H1 (cell line): Measurements from ENCODE around the gene FGD4.

Experiments
- ATF2 ChIP-seq: IDR thresholded peaks from 2 replicates; pipeline ENCODE4 v1.6.1; 2012; ENCODE audit warnings: low read length, inconsistent platforms
- ATF3 ChIP-seq: IDR thresholded peaks from 2 replicates; pipeline ENCODE4 v1.6.1; 2011; ENCODE audit warnings: low read depth, mild to moderate bottlenecking, low read length; ENCODE audit not compliant: insufficient read depth
- EP300 ChIP-seq, 2 experiments: IDR thresholded peaks; 1 replicate in 1 of 2; 2 replicates in 1 of 2; pipeline ENCODE4 v1.6.1; 2011 to 2012; ENCODE audit warnings: low read depth in 2 of 2, low read length in 2 of 2, mild to moderate bottlenecking in 2 of 2, borderline replicate concordance in 1 of 2, inconsistent platforms in 1 of 2, moderate library complexity in 1 of 2
- JUND ChIP-seq: IDR thresholded peaks from 2 replicates; pipeline ENCODE4 v1.6.1; 2011; ENCODE audit warnings: mild to moderate bottlenecking, improper control_type of control experiment, low read length
- POLR2A ChIP-seq, 2 experiments: IDR thresholded peaks; 1 replicate in 1 of 2; 2 replicates in 1 of 2; pipeline ENCODE4 v1.6.1; 2011; ENCODE audit warnings: low read depth in 2 of 2, low read length in 2 of 2, mild to moderate bottlenecking in 2 of 2; ENCODE audit errors: control extremely low read depth in 1 of 2
- POLR2AphosphoS5 ChIP-seq: IDR thresholded peaks from 2 replicates; pipeline ENCODE4 v1.6.1; 2011; ENCODE audit warnings: low read depth, low read length
- RAD21 ChIP-seq, 2 experiments: IDR thresholded peaks in 1 of 2; conservative IDR thresholded peaks in 1 of 2; 2 replicates each; pipeline ENCODE4 v1.6.1; 2011; ENCODE audit warnings: low read depth in 2 of 2, low read length in 2 of 2, improper control_type of control experiment in 1 of 2, inconsistent platforms in 1 of 2, mild to moderate bottlenecking in 1 of 2, moderate library complexity in 1 of 2
- SP1 ChIP-seq: IDR thresholded peaks from 2 replicates; pipeline ENCODE4 v1.6.1; 2011; ENCODE audit warnings: low read depth, low read length
- TAF1 ChIP-seq: IDR thresholded peaks from 2 replicates; pipeline ENCODE4 v1.6.1; 2011; ENCODE audit warnings: mild to moderate bottlenecking, low read depth, low read length
- TF ChIP-seq, protein P1 (sequence below), 3 experiments: IDR thresholded peaks; 1 replicate in 2 of 3; 2 replicates in 1 of 3; pipeline versions ENCODE4 v1.5.1 to v1.6.1; 2011; ENCODE audit warnings: low read length in 3 of 3, mild to moderate bottlenecking in 3 of 3, inconsistent platforms in 2 of 3, low read depth in 1 of 3, moderate library complexity in 1 of 3; ENCODE audit not compliant: insufficient read depth in 1 of 3; ENCODE audit errors: control extremely low read depth in 1 of 3
- TF ChIP-seq, protein P2 (sequence below): IDR thresholded peaks from 2 replicates; pipeline ENCODE4 v1.6.1; 2012; ENCODE audit warnings: inconsistent platforms

GRCh38 chr12:32367381-32367780 lies 32.0 kb upstream of the FGD4 start:
- TF ChIP-seq ATF3: no peak
- TF ChIP-seq TAF1: no peak
- TF ChIP-seq, protein P1, sequence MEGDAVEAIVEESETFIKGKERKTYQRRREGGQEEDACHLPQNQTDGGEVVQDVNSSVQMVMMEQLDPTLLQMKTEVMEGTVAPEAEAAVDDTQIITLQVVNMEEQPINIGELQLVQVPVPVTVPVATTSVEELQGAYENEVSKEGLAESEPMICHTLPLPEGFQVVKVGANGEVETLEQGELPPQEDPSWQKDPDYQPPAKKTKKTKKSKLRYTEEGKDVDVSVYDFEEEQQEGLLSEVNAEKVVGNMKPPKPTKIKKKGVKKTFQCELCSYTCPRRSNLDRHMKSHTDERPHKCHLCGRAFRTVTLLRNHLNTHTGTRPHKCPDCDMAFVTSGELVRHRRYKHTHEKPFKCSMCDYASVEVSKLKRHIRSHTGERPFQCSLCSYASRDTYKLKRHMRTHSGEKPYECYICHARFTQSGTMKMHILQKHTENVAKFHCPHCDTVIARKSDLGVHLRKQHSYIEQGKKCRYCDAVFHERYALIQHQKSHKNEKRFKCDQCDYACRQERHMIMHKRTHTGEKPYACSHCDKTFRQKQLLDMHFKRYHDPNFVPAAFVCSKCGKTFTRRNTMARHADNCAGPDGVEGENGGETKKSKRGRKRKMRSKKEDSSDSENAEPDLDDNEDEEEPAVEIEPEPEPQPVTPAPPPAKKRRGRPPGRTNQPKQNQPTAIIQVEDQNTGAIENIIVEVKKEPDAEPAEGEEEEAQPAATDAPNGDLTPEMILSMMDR (IDR thresholded peaks at IDR 0.05; ENCODE audit: control extremely low read depth in 1 of 3, insufficient read depth in 1 of 3, low read depth in 1 of 3, low read length in 3 of 3): no peak
- TF ChIP-seq POLR2AphosphoS5: no peak
- TF ChIP-seq ATF2: no peak
- TF ChIP-seq EP300 (IDR thresholded peaks at IDR 0.05; ENCODE audit: borderline replicate concordance in 1 of 2, low read depth in 2 of 2, low read length in 2 of 2): no peak
- TF ChIP-seq SP1: no peak
- TF ChIP-seq POLR2A (IDR thresholded peaks at IDR 0.05; ENCODE audit: control extremely low read depth in 1 of 2, low read depth in 2 of 2, low read length in 2 of 2): no peak
- TF ChIP-seq, protein P2, sequence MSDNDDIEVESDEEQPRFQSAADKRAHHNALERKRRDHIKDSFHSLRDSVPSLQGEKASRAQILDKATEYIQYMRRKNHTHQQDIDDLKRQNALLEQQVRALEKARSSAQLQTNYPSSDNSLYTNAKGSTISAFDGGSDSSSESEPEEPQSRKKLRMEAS: no peak
- TF ChIP-seq RAD21 (IDR thresholded peaks at IDR 0.05 in 1 of 2, conservative IDR thresholded peaks at IDR 0.05 in 1 of 2; ENCODE audit: low read depth in 2 of 2, low read length in 2 of 2): no peak
- no peak for TF ChIP-seq JUND
